Left ventricle myocardium superior (tissue), 1 donor: ENCODE measurements around the gene TMEM212. TPM values are rescaled to one million over a fixed set of nuclear protein-coding genes. Genes with fewer than 3 reads are reported as not detected.

Source experiments
- ATAC-seq: fragments of 200-7000 bp; cut with Tn5 transposase; one replicate; pipeline ENCODE4 v1.9.1; 2020; ENCODE audit warnings: mild to moderate bottlenecking, moderate library complexity
- DNase-seq: peaks from one replicate; pipeline ENCODE4 v3.0.0-alpha.2; 2020
- intact Hi-C: fragments of 100-400 bp; cut with micrococcal nuclease; formaldehyde crosslinking; loops from one replicate; pipeline ENCODE4 v1.11.0; 2022
- long read RNA-seq: library from polyadenylated mRNA; unstranded; transcript quantifications from one replicate; pipeline ENCODE4 v2.0.0, GENCODE V29; 2021
- total RNA-seq: library from RNA; stranded (reverse); fragmentation: NEBNext Ultra II Directional; extraction: Animal tissue kit (Norgen Biotek cat#: 25700); gene quantifications from one replicate; pipeline ENCODE4 v1.2.1, GENCODE V29; 2021
- donor health status: DM: no; HTN: yes; CAD: no; lungs with severe emphysema.

The TMEM212 gene
- not detected for total RNA-seq
- long read RNA-seq: 0 reads

DNA sequence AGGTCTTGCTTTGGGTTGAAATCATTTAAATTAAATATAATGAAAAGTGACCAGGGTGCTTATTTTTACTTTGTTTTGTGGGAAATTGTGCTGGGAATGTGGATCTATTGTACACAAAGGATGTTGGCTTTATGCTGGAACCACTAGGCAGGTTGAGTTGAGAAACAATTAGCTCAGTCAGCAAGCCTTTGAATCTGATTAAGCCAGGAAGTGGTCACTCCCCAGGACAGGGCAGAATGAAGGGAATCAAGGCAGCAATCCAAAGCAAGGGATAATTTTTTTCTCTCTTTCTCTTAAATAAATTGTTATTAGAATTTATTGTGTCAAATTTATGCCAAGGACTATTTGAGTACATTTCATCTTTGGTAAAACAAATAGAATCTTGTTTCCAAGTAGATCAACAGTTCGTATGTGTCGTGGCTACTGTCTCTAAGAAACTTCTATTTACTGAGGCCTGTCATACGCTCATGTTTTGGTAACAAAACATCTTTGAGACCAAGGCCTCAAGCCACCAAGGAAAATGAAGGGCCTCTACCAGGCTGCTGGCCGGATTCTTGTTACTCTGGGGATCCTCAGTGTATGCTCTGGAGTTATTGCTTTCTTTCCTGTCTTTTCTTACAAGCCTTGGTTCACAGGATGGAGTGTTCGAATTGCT lies at the start of gene TMEM212:
Gene TMEM212, plus strand, starts transcription at position 486 of the 655 bp plus-strand sequence. Its CDS starts 35 bp downstream, at position 521.
- DNase-seq (no peak), ATAC-seq (no peak)
- intact Hi-C loops: no loop called here

DNA sequence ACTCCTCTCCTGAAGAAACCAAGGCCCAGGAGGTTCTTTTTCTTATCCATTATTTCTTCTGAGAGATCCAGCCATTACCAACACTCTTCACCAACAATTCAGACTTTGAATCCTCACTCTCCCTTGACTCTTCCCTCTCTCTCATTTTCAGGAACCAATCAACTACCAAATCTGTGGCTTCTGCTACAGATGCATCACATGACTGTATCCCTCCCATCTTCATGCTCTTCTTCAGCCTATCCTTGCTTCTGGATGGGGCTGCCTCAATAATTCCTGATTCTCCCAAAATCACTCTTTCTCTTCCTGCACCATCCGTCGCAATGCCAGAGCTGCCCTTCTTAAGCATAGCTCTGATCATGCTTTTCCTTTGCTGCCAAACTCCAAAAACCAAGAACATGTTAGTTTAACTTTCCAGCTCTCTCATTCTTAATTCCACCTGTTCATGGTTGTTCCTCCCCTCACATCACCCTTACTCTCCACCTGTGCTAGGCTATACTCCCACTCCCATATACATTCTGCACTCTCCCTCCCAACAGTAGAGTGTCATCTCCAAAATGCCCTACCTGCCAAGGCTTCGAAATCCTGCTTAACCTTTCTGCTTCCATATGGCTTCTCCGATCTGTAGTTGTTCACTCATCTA lies 46.4 kb upstream of the TMEM212 start:
- DNase-seq: no peak
- intact Hi-C loops: no loop called here
- no peak for ATAC-seq

DNA sequence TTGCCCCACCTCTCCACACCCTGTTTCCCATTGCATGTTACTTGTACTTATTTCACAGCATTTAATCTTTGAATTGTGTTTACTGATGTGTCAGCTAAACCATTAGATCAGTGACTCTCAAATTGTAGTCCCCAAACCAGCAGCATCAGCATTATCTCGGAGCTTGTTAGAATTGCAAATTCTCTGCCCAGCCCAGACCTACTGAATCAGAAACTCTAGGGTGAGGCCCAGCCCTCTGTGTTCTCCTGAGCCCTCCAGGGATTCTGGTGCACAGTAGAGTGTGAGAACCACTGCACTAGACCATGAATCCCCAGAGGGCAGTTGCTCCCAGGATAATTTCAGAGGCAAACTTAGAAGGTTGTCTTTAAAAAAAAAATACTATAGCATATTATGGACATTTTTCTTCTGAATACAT lies 45.9 kb upstream of the TMEM212 start:
- DNase-seq: no peak
- ATAC-seq: peak; percentile 33
- intact Hi-C loops: no loop called here

GRCh38 chr3:171797873-171798272 lies 45.3 kb upstream of the TMEM212 start:
- intact Hi-C loops: no loop called here
- no peak for DNase-seq
- no peak for ATAC-seq

DNA sequence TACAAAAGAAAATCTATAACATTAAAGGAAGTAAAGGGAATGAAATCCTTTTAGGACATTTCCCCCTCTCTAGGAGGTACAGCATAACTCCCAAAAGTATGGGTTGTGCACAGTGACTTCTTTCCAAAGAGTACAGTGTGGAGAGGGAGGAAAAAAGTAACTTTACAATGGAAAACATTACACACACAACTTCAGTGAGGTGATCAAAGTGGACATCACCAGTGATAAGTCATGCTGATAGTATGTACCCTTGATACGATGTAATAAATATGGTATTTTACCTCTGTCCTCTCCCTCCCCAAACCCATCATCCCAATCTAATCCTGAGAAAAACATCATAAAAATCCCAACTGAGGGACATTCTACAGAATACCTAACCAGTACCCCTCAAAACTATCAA lies 43.6 kb upstream of the TMEM212 start:
- DNase-seq (no peak), ATAC-seq (no peak)
- intact Hi-C loops: no loop called here

DNA sequence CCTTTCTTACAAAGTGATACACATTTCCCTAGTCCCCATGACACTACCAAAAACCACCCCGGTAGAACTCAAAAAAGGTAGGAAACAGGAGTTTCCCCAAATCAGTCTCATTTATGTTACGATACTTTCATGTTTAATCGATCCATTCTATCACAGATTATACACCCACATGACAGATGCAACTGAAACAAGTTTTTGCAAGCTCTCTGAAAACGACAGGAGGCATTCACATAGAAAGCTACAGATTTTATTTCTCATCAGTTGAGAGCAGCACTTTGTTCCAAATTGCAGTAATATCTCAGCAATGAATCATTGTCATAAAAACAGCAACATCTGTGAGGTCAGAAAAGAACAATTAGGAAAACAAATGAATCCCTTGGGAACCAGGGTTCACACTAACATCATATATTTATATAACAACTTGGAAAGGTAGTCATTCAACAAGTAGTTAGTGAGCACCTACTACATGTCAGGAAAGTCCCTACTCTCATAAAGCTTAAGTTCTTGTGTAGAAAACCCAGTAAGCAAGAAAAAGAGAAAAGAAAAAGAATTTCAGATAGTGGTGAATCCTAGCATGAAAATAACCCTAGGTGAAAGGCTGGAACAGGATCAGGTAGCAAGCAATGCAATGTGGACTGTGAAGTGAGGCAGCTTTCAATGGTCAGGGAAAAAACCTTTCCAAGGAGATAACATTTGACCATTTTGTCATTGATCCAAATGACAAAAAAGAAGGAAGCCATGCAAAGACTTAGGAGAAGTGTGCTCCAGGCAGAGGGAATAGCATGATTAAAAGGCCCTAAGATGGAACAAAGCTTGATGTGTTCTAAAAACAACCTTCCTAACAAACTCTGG lies 41.2 kb upstream of the TMEM212 start:
- intact Hi-C loops: no loop called here
- DNase-seq (no peak), ATAC-seq (peak; percentile 45)

DNA sequence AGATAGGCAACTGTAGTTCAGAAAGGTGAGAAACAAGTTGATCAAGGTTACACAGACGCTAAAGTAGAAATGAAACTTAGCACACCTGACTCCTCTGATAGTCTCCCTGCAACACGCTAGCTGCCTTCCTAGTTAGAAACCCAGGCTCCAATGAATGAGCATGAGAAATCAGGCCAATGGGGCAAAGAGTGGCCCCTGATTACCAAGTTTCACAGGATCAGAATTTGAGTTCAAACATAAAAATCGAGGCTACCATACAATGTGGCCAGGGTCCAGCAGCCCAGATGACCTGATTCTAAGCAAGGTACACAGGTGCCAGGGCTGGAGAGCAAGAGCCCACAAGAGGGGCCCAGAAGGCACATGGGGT lies 40.6 kb upstream of the TMEM212 start:
- ATAC-seq (no peak), DNase-seq (no peak)
- intact Hi-C loops: no loop called here

DNA sequence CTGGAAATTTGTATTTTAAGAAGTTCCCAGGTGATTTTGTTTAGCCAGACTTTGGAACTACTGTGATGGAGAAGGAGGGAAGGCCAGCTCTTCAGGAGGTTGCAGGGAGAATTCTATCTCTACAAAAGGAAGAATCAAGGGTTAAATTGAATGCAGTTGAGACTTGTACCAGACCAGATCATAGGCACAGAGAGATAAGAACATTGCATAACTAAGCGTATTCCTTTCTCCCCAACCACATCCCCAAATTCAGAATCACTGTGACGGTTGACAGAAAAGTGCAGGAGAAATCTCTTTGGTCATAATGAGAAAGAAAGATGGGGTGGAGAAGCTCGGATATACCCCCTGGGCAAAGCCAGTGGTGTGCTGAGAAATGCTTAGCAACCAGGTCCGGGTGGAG lies 40.1 kb upstream of the TMEM212 start:
- intact Hi-C loops: no loop called here
- DNase-seq (no peak), ATAC-seq (no peak)

DNA sequence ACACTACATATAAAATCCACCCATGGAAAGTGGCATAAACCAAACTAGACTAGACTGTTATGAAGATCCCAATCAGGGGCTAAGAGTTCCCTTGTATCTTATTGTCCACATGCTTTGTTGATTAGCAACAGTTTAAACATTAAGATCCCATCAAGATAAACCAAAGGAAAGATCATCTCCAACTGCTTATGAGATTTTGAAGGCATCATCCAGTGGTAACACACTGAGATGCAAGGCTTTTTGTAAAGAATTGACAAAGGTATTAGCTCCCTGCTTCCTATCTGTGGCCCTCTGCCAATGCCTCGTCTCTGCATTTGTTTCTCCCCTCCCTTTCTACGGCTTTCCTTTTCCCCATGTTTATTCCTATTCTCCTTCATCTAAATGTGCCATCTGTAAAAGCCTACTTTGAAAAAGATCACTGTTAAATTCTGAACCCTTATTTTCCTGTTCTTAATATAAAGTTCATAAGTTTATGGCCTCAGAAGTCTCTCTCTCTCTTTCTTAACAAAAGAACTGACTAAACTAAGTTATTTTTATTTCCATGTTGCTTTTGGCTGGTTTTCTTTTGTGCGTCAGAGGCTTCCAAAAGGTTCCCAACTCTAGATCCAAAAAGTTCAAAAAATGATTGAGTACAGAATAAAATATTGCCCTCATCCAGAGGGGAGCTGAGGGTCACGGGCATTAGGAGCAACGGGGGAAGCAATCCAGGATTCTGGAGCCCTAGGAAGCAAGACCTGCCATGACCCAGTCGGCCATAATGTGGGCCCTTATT lies 38.3 kb upstream of the TMEM212 start:
- ATAC-seq (peak; percentile 16), DNase-seq (no peak)
- intact Hi-C loops: no loop called here

DNA sequence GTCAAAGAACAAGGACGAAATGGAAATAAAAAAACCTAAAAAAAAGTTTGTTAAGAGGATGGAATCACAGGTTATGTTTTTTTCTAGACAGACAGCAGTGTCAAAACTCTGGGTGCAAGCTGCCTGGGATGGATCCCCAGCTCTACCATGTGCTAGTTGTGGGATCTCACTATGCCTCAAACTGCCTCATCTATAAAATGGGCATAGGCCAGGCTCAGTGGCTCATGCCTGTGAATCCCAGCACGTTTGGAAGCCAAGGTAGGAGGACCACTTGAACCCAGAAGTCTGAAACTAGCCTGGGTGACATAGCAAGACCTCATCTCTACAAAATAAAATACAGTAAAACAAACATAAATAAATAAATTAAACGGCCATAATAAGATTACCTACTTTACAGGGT lies 37.5 kb upstream of the TMEM212 start:
- intact Hi-C loops: no loop called here
- DNase-seq (no peak), ATAC-seq (no peak)

GRCh38 chr3:171806200-171807128 lies 36.7 kb upstream of the TMEM212 start:
- intact Hi-C loops: no loop called here
- ATAC-seq: no peak

DNA sequence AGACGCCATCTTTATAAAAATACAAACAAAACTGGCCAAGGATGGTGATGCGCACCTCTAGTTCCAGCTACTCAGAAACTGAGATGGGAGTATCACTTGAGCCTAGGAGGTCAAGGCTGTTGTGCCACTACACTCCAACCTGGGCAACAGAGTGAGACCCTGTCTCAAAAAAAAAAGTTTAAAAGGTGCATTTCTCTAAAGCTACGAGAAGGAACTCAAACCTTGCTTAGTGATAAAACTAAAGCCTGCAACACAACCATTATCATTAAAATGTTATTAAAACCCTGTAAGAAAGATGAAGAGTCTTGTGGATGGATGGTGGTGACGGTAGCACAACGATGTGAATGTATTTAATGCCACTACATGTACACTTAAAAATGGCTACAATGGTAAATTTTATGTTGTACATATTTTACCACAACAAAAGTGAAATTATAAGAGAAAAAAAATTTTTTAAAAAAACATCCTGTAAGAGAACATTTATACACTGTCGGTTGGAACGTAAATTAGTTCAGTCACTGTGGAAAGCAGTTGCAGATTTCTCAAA lies 35.9 kb upstream of the TMEM212 start:
- intact Hi-C loops: no loop called here
- no peak for ATAC-seq

More at GRCh38 chr3:171806200-171807128, 36.7 kb upstream of the TMEM212 start:
- no peak for DNase-seq

DNA sequence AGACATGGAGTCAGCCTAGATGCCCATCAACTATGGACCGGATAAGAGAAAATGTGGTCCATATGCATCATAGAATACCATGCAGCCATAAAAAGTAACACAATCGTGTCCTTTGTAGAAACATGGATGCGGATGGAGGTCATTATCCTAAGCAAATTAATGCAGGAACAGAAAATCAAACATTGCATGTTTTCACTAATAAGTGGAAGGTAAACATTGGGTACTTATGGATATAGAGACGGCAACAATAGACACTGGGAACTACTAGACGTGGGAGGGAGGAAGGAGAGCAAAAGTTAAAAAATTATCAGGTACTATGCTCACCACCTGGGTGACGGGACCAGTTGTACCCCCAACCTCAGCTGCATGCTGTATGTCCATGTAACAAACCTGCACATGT lies 35.3 kb upstream of the TMEM212 start:
- intact Hi-C loops: no loop called here

More for the DNA sequence above, 35.9 kb upstream of the TMEM212 start:
- no peak for DNase-seq

GRCh38 chr3:171809611-171809860 lies 33.6 kb upstream of the TMEM212 start:
- intact Hi-C loops: no loop called here

More for the DNA sequence above, 35.3 kb upstream of the TMEM212 start:
- DNase-seq: no peak
- no peak for ATAC-seq

DNA sequence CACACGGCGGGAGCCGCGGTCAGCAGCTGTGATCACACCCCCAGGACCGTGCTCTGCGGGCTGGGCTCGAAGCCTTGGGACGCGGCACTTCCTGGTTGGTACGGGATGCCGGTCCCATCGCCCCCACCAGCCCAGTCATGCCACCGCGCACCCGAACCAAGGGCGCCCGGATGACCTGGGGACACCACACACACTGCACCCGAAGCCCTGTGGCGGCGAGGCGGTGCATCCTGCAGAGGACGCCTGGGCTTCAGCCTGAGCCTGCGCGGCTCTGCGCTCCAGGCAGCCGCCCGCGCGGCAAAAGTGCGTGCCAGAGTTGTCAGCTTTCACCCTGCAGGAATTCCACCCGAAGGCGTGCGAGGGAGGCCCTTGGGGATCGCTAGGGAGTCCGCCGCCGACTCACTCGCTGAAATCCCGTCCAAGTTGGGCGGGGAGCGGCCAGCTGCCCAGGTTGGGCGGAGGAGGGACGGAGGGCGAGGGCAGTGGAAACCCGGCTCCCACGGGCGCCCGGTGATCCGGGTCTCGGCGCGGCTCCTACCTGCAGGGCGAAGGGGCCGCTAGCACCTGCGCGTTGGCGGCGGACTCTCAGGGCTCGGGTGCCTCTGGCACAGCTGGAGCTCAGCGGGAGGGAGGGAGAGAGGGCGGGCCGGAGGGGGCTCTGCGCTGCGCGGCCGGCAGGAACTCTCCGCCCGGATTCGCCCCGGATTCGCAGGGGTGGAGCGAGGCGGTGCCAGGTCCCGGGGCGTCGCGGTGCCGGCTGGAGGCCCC lies 33.1 kb upstream of the TMEM212 start, which contains the start of gene PLD1:
Gene PLD1, minus strand, starts transcription at position 623 of the 768 bp plus-strand sequence. CDS start 72,432 bp downstream, outside the sequence.
- ATAC-seq (peak; percentile 87), DNase-seq (peak; percentile 95)
- intact Hi-C loops: no loop called here

More at GRCh38 chr3:171809611-171809860, 33.6 kb upstream of the TMEM212 start:
- no peak for DNase-seq
- peak; percentile 18 for ATAC-seq

- ATAC-seq: no peak
- no peak for DNase-seq
- intact Hi-C loops: no loop called here
Measured at GRCh38 chr3:171810629-171811294, 32.4 kb upstream of the TMEM212 start.
